Natural killer cell (primary cell): ENCODE data around the gene PODNL1. TPM values are rescaled to one million over a fixed set of nuclear protein-coding genes. Genes with fewer than 3 reads are reported as not detected.

Experiments used
- ATAC-seq, 3 donors: fragments of 150-1000 bp in 2 of 3; fragments of 200-7000 bp in 1 of 3; cut with Tn5 transposase; 1 replicate in 1 of 3; 2 replicates in 2 of 3; pipeline ENCODE4 v1.10.0; 2021; ENCODE audit warnings: mild to moderate bottlenecking in 2 of 3, moderate library complexity in 2 of 3
- DNase-seq, 2 donors: peaks; one replicate each; pipeline versions ENCODE4 v3.0.0 to v3.0.0-alpha.2; 2013 to 2021; ENCODE audit warnings: mixed read lengths in 1 of 2
- H3K27ac ChIP-seq: one replicate; pipeline ENCODE4 v1.5.1; 2013; ENCODE audit warnings: mild to moderate bottlenecking, low read length
- H3K27me3 ChIP-seq: one replicate; pipeline ENCODE4 v1.6.1; 2013; ENCODE audit warnings: low read length; ENCODE audit not compliant: control insufficient read depth, insufficient read depth
- H3K36me3 ChIP-seq: one replicate; pipeline ENCODE4 v1.6.1; 2013; ENCODE audit warnings: low read length; ENCODE audit not compliant: control insufficient read depth, insufficient read depth
- H3K4me1 ChIP-seq: one replicate; pipeline ENCODE4 v1.6.1; 2013; ENCODE audit warnings: low read length; ENCODE audit not compliant: control insufficient read depth, insufficient read depth
- H3K4me3 ChIP-seq: one replicate; pipeline ENCODE4 v1.5.1; 2013; ENCODE audit warnings: low read length
- H3K9me3 ChIP-seq: one replicate; pipeline ENCODE4 v1.6.1; 2013; ENCODE audit warnings: low read length; ENCODE audit not compliant: control insufficient read depth, insufficient read depth
- H3K27ac Mint-ChIP-seq, 2 donors: one replicate each; pipeline ENCODE4 v1.8.0; 2022; ENCODE audit warnings: mild to moderate bottlenecking in 2 of 2, mixed read lengths in 2 of 2, moderate library complexity in 1 of 2
- H3K27me3 Mint-ChIP-seq, 2 donors: one replicate each; pipeline ENCODE4 v1.8.0; 2022; ENCODE audit warnings: low read depth in 2 of 2, mixed read lengths in 2 of 2
- H3K36me3 Mint-ChIP-seq: one replicate; pipeline ENCODE4 v1.8.0; 2022; ENCODE audit warnings: mixed read lengths
- H3K4me1 Mint-ChIP-seq, 2 donors: one replicate each; pipeline ENCODE4 v1.8.0; 2022; ENCODE audit warnings: mixed read lengths in 2 of 2
- H3K4me3 Mint-ChIP-seq: one replicate; pipeline ENCODE4 v1.8.0; 2022; ENCODE audit warnings: mild to moderate bottlenecking, moderate library complexity, mixed read lengths
- H3K9me3 Mint-ChIP-seq, 2 donors: one replicate each; pipeline ENCODE4 v1.8.0; 2022; ENCODE audit warnings: mixed read lengths in 2 of 2
- CTCF ChIP-seq: fragments of 200-600 bp; IDR thresholded peaks from one replicate; pipeline ENCODE4 v1.8.0; 2022; ENCODE audit warnings: antibody characterized with exemption
- WGBS: methylation state at CpG from one replicate; pipeline ENCODE4 v1.1.7; 2013; ENCODE audit warnings: missing lambda C conversion rate; ENCODE audit not compliant: insufficient coverage; 5-methylcytosine and 5-hydroxymethylcytosine counted together
- intact Hi-C: fragments of 100-400 bp; cut with micrococcal nuclease; formaldehyde crosslinking; loops from one replicate; pipeline ENCODE4 v1.14.2; 2022
- total RNA-seq, 4 donors: library from RNA; stranded (reverse); fragments of 120-200 nt in 1 of 4; gene quantifications; one replicate each; pipeline versions ENCODE4 v1.2.3 to v1.2.4, GENCODE V29; 2013 to 2022

The PODNL1 gene
- total RNA-seq, 3 donors from 2014 or later (not counting 1 experiment from before 2014, with no cell fraction given), result 0.61 TPM; not detected in 2

GRCh38 chr19:13887018-13887436 is 51.2 kb downstream of the PODNL1 start:
- Mint-ChIP-seq H3K4me3 (peak overlapping the region; percentile 78), H3K27ac (peak overlapping the region; percentile 91 to 93), H3K27me3 (no peaks in the 10 kb centered on the region), H3K36me3 (no peaks in the 10 kb centered on the region), H3K4me1 (peaks cover 31 to 50% of the 10 kb centered on the region in 2 donors), H3K9me3 (no peaks in the 10 kb centered on the region)
- Histone ChIP-seq H3K9me3 (no peaks in the 10 kb centered on the region), H3K27ac (peak overlapping the region; percentile 83), H3K36me3 (no peaks in the 10 kb centered on the region), H3K4me1 (peaks cover 66% of the 10 kb centered on the region), H3K4me3 (peak overlapping the region; percentile 3), H3K27me3 (no peaks in the 10 kb centered on the region)
- TF ChIP-seq CTCF, result no peak
- DNase-seq (peak; percentile 75 to 84), ATAC-seq (peak; percentile 85 to 95 (median 94))
- intact Hi-C loops, result loop anchor here (1.0 to 10.0 kb wide), 3 partner anchors 68 to 588 kb away; partner anchors contain the start of genes DCAF15 and PTGER1
- 40% methylated on average over 16 of the region's 16 CpGs for WGBS

GRCh38 chr19:13885826-13886365 is 52.3 kb downstream of the PODNL1 start:
- H3K4me1 ChIP-seq, result peaks cover 77% of the 10 kb centered on the region

DNA sequence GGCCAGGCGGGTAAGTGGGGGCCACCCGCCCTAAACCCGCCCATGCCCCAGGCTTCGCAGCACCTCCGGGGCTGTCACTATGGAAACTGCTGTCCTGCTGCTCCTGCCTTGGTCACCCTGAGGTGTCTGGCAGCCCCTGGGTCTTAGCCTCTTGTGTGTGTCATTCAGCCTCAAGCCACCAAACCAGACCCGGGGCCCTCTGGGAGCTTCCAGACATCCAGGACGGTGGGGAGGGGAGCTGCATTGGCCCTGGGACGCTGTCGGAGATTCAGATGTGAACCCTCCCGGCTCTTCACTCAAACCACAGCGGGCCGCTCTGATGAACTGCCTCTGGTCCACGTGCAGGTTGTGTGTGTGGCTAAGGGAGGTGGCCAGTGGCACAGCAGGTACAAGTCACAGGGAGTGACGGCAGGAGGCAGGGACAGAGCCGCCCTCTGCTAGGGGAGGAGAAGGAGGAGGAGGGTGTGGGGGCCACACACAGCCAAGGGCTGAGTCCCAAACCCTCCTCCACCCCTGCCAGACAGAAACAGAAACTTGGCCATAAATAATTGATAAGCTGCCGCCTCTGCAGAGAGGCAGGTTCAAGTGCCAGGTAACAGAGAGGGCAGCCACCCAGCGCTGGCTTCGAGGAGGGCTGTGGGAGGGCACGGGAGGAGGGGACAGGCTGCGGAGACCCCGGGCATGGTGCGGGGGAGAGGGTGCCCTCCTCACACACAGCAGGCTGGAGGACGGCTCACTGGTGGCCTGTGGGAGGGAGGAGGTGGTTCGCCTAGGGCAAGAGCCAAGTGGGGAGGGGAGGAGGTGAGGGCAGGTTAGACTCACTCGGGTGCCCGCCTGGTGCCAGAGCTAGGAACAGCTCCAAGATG is 53.3 kb downstream of the PODNL1 start:
- intact Hi-C loops, result loop anchor here (5.0 to 10.0 kb wide), 4 partner anchors 70 to 590 kb away; partner anchors contain the start of genes DCAF15 and PTGER1
- peak overlapping the region; percentile 83 for H3K27ac ChIP-seq
- no peak for ATAC-seq
- Mint-ChIP-seq H3K4me3 (no peak overlapping the region), H3K36me3 (no peaks in the 10 kb centered on the region), H3K4me1 (peaks cover 38 to 68% of the 10 kb centered on the region in 2 donors), H3K27ac (peak overlapping the region in 1 of 2 donors; percentile 91), H3K27me3 (no peaks in the 10 kb centered on the region), H3K9me3 (no peaks in the 10 kb centered on the region)
- no peaks in the 10 kb centered on the region for H3K36me3 ChIP-seq
- no peaks in the 10 kb centered on the region for H3K9me3 ChIP-seq
- H3K27me3 ChIP-seq, result no peaks in the 10 kb centered on the region
- peaks cover 86% of the 10 kb centered on the region for H3K4me1 ChIP-seq
- no peak for TF ChIP-seq CTCF
- no peak overlapping the region for H3K4me3 ChIP-seq
- no peak for DNase-seq
- 91% methylated on average over 25 of the region's 26 CpGs for WGBS

More at GRCh38 chr19:13885826-13886365, 52.3 kb downstream of the PODNL1 start:
- no peaks in the 10 kb centered on the region for H3K36me3 ChIP-seq
- DNase-seq (peak; percentile 43 to 46), ATAC-seq (peak in 2 of 3 donors; percentile 4 to 12)
- intact Hi-C loops, result loop anchor here (10.0 kb wide), 2 partner anchors 69 to 589 kb away; partner anchors contain the start of genes DCAF15 and PTGER1
- WGBS, result 36% methylated on average over 20 of the region's 20 CpGs
- H3K27me3 Mint-ChIP-seq, result no peaks in the 10 kb centered on the region
- no peaks in the 10 kb centered on the region for H3K36me3 Mint-ChIP-seq
- no peak for TF ChIP-seq CTCF
- H3K9me3 Mint-ChIP-seq, result no peaks in the 10 kb centered on the region
- no peak overlapping the region for H3K4me3 ChIP-seq
- peaks cover 38 to 61% of the 10 kb centered on the region in 2 donors for H3K4me1 Mint-ChIP-seq
- peak overlapping the region; percentile 91 to 93 for H3K27ac Mint-ChIP-seq
- peak overlapping the region; percentile 83 for H3K27ac ChIP-seq
- no peaks in the 10 kb centered on the region for H3K27me3 ChIP-seq
- peak overlapping the region; percentile 78 for H3K4me3 Mint-ChIP-seq
- no peaks in the 10 kb centered on the region for H3K9me3 ChIP-seq
